GM12864 (cell line): ENCODE data around the gene POC1A.
"Not testable (repeated sequence)": the region's sequence is repeated elsewhere in the genome, so short reads cannot be mapped to it uniquely, and the experiment has no call there.

Experiments
- DNase-seq: peaks from one replicate; pipeline ENCODE4 v3.0.0-alpha.2; 2011; ENCODE audit warnings: low read depth
- H3K4me3 ChIP-seq: 2 replicates; pipeline ENCODE4 v1.5.1; 2011; ENCODE audit warnings: mild to moderate bottlenecking, low read depth, low read length, control low read depth
- CTCF ChIP-seq: IDR thresholded peaks from 2 replicates; pipeline ENCODE4 v1.5.1; 2011; ENCODE audit warnings: low read depth, mild to moderate bottlenecking, moderate library complexity, low read length, control low read depth, inconsistent platforms; ENCODE audit errors: missing control alignments

POC1A gene

GRCh38 chr3:52171514-52172261 lies 17.5 kb upstream of the POC1A start:
- TF ChIP-seq CTCF = no peak
- DNase-seq = no peak
- H3K4me3 ChIP-seq = no peak overlapping the region

GRCh38 chr3:52170217-52170616 lies 16.0 kb upstream of the POC1A start:
- not testable (repeated sequence) for H3K4me3 ChIP-seq, DNase-seq

GRCh38 chr3:52167240-52167639 lies 13.0 kb upstream of the POC1A start:
- H3K4me3 ChIP-seq = no peak overlapping the region
- DNase-seq = no peak

GRCh38 chr3:52162250-52162872 lies 8.1 kb upstream of the POC1A start:
- no peak for DNase-seq
- TF ChIP-seq CTCF = no peak
- no peak overlapping the region for H3K4me3 ChIP-seq

More at GRCh38 chr3:52167240-52167639, 13.0 kb upstream of the POC1A start:
- TF ChIP-seq CTCF = no peak

- no peak for TF ChIP-seq CTCF
- no peak overlapping the region for H3K4me3 ChIP-seq
- DNase-seq = no peak
Observed at GRCh38 chr3:52159503-52159902, 5.3 kb upstream of the POC1A start.

- no peak for TF ChIP-seq CTCF
- DNase-seq = no peak
- no peak overlapping the region for H3K4me3 ChIP-seq
Observed at GRCh38 chr3:52155912-52156311, 1.7 kb upstream of the POC1A start.

GRCh38 chr3:52153389-52154096 lies 680 bp downstream of the POC1A start:
- no peak for TF ChIP-seq CTCF
- peak overlapping the region; percentile 71 for H3K4me3 ChIP-seq
- no peak for DNase-seq

GRCh38 chr3:52151991-52152390 lies 2.2 kb downstream of the POC1A start:
- not testable (repeated sequence) for H3K4me3 ChIP-seq, DNase-seq
